Thyroid gland (tissue), 4 donors: Measurements from ENCODE around the gene USP33.

Experiments
- CTCF ChIP-seq, 6 experiments: fragments of 200-600 bp in 3 of 6; fragments of 450-650 bp in 3 of 6; sonication (generic) in 3 of 6; IDR thresholded peaks; one replicate each; pipeline ENCODE4 v1.5.1; 2016 to 2019; ENCODE audit warnings: antibody characterized with exemption in 6 of 6, mild to moderate bottlenecking in 2 of 6, inconsistent platforms in 1 of 6, moderate library complexity in 1 of 6
- POLR2A ChIP-seq, 2 donors: fragments of 450-650 bp; IDR thresholded peaks; one replicate each; pipeline ENCODE4 v1.6.1; 2017; ENCODE audit warnings: antibody characterized with exemption in 2 of 2, mild to moderate bottlenecking in 2 of 2, moderate library complexity in 1 of 2

- TF ChIP-seq CTCF (IDR thresholded peaks at IDR 0.05), result no peak
- no peak for TF ChIP-seq POLR2A (IDR thresholded peaks at IDR 0.05)
These were observed 18.3 kb downstream of the USP33 start for GRCh38 chr1:77741316-77741715.
